Ascending aorta (tissue), 2 donors: ENCODE results near the gene CTTNBP2NL. TPM values are rescaled to one million over a fixed set of nuclear protein-coding genes. Genes with fewer than 3 reads are reported as not detected.
A peak's percentile ranks its signal among the peaks of the same experiment; 100 is the strongest.

Experiments used
- DNase-seq, 2 donors: peaks; one replicate each; pipeline ENCODE4 v3.0.0-alpha.2; 2019; ENCODE audit warnings: low spot score in 2 of 2
- H3K27ac ChIP-seq, 2 donors: fragments of 200-600 bp; sonication (generic); one replicate each; pipeline ENCODE4 v1.5.1; 2016 to 2017; ENCODE audit warnings: mild to moderate bottlenecking in 1 of 2
- H3K27me3 ChIP-seq: fragments of 200-600 bp; sonication (generic); one replicate; pipeline ENCODE4 v1.5.1; 2017
- H3K36me3 ChIP-seq, 2 donors: fragments of 200-600 bp; sonication (generic); one replicate each; pipeline ENCODE4 v1.5.1; 2016
- H3K4me1 ChIP-seq, 2 donors: fragments of 200-600 bp; sonication (generic); one replicate each; pipeline ENCODE4 v1.5.1; 2016 to 2017; ENCODE audit warnings: mild to moderate bottlenecking in 1 of 2
- H3K4me3 ChIP-seq, 2 donors: fragments of 200-600 bp; sonication (generic); one replicate each; pipeline ENCODE4 v1.5.1; 2016 to 2017; ENCODE audit warnings: mild to moderate bottlenecking in 1 of 2
- H3K9me3 ChIP-seq, 2 donors: fragments of 200-600 bp; sonication (generic); one replicate each; pipeline ENCODE4 v1.5.1; 2016
- CTCF ChIP-seq, 3 experiments: fragments of 200-600 bp in 2 of 3; fragments of 450-650 bp in 1 of 3; sonication (generic) in 2 of 3; IDR thresholded peaks; one replicate each; pipeline ENCODE4 v1.5.1; 2016 to 2019; ENCODE audit warnings: antibody characterized with exemption in 3 of 3, mild to moderate bottlenecking in 1 of 3, moderate library complexity in 1 of 3
- intact Hi-C: fragments of 100-400 bp; cut with DNase I; formaldehyde crosslinking; loops from one replicate; pipeline ENCODE4 v1.15.1; 2023
- total RNA-seq: library from RNA; depleted of rRNA; stranded (reverse); fragments of >200 nt; gene quantifications from one replicate; pipeline ENCODE4 v1.1.0, GENCODE V29; 2016

Gene CTTNBP2NL
- total RNA-seq, 1 donor from 2014 or later = 13.0 TPM

DNA sequence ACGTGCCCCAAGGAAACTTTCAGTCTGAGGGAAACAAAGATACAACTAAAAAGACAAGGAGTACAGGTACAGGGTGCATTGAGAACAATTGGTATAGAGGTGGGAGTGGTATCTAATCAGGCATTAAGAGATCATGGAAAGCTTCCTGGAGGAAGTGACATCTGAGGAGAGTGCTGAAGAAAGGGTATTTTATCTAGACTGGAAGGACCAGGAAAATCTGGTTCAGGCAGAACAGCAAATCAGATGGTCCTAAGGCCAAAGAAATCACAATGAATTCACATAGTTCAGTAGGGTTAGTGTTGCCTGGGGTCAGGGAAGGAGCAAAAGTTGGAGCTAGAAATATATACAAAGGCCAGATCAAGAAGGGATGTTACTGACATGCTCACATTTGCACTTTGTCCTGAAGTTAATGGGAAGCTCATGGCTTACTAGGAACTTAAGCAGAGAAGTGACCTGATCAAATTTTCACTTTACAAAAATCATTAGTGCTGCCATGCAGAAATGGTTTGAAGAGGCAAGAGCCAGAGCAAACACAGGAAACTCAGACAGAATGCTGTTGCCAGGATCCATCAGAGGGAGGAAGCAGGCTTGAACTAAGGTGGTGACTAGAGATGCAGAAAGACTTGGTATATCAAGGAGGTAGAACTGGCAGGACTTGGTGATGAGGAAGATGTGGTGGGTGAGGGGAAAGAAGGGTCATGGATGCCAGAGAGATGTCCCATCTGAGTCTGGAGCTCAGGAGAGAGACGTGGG lies 14.5 kb upstream of the CTTNBP2NL start:
- intact Hi-C loops = no loop called here
- Histone ChIP-seq H3K9me3 (no peaks in the 10 kb centered on the region), H3K27me3 (no peaks in the 10 kb centered on the region)

DNA sequence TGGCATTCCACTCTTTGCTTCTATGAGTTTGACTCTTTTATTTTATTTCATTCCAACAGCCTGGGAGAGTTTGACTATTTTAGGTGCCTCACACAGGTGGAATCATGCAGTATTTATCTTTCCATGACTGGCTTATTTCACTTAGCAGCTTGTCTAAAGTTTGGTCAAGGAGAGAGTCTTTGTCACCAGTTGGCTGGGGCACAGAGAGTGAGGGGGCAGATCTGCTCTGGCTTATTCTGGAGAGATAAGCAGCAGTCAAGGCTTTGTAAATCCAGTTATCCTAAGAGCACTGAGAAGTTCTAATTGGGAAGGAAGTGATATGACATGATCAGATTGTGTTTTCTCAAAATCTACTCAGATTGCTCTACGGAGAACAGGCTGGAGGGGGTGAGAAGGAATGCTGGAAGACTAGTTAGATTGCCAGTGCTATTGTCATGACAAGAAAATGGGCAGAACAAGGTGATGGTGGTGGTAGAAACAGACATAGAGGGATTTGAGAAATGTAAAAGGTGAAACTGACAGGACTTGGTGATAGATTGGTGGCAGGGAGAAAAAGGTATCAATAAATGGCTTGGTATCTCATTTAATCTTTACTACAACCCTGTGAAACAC lies 12.1 kb upstream of the CTTNBP2NL start:
- Histone ChIP-seq H3K4me1 (peaks cover 0 to under 1% of the 10 kb centered on the region in 2 donors), H3K36me3 (no peaks in the 10 kb centered on the region), H3K9me3 (no peaks in the 10 kb centered on the region), H3K4me3 (no peak overlapping the region), H3K27me3 (no peaks in the 10 kb centered on the region), H3K27ac (no peak overlapping the region)
- intact Hi-C loops = no loop called here
- TF ChIP-seq CTCF (IDR thresholded peaks at IDR 0.05) = no peak
- no peak for DNase-seq

More for the DNA sequence above, 14.5 kb upstream of the CTTNBP2NL start:
- Histone ChIP-seq H3K36me3 (no peaks in the 10 kb centered on the region), H3K27ac (no peak overlapping the region), H3K4me3 (no peak overlapping the region), H3K4me1 (no peaks in the 10 kb centered on the region)
- no peak for TF ChIP-seq CTCF (IDR thresholded peaks at IDR 0.05)
- no peak for DNase-seq

DNA sequence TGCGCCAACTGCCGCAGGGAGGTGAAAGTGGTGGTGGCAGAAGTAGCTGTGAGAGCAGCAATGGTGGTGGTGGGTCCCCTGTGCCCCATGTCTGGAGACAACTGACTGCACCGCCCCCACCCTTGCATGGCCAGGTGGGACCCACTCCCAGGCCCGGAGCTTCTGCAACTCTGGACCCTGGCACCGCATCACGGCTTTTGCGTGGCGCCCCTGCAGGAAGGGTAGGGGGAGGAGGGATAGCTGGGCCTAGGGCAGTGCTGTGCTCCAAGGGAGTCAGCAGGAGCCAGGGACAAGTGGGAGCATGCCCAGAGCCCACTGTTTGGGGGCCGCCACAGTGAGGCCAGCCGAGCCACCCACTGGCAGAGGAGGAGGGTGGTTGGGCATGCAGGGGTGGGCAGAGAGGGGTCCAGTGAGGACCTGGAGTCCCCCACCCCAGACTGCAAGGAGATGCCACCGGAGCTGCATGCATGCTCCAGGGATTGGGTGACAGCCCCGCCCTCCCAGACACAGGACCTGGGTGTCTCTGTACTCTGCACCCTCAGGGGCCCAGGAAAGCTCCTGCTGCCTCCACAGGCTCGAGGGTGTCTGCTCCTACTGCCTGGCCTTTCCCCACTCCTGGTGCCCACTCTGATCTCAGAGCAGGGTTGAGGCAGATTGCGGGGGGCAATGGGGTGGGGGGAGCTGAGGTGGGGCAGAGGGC lies 9.8 kb upstream of the CTTNBP2NL start:
- intact Hi-C loops = no loop called here

GRCh38 chr1:112386731-112387346 lies 9.2 kb upstream of the CTTNBP2NL start:
- Histone ChIP-seq H3K4me3 (no peak overlapping the region), H3K4me1 (peaks cover 0 to 14% of the 10 kb centered on the region in 2 donors), H3K36me3 (no peaks in the 10 kb centered on the region), H3K9me3 (no peaks in the 10 kb centered on the region), H3K27ac (no peak overlapping the region), H3K27me3 (no peaks in the 10 kb centered on the region)
- TF ChIP-seq CTCF (IDR thresholded peaks at IDR 0.05) = no peak
- intact Hi-C loops = no loop called here
- DNase-seq = no peak

More for the DNA sequence above, 9.8 kb upstream of the CTTNBP2NL start:
- no peak for TF ChIP-seq CTCF (IDR thresholded peaks at IDR 0.05)
- no peak for DNase-seq
- no peaks in the 10 kb centered on the region for H3K9me3 ChIP-seq
- no peak overlapping the region for H3K27ac ChIP-seq
- H3K4me1 ChIP-seq = peaks cover 0 to 9% of the 10 kb centered on the region in 2 donors
- H3K36me3 ChIP-seq = no peaks in the 10 kb centered on the region
- no peak overlapping the region for H3K4me3 ChIP-seq
- H3K27me3 ChIP-seq = no peaks in the 10 kb centered on the region

DNA sequence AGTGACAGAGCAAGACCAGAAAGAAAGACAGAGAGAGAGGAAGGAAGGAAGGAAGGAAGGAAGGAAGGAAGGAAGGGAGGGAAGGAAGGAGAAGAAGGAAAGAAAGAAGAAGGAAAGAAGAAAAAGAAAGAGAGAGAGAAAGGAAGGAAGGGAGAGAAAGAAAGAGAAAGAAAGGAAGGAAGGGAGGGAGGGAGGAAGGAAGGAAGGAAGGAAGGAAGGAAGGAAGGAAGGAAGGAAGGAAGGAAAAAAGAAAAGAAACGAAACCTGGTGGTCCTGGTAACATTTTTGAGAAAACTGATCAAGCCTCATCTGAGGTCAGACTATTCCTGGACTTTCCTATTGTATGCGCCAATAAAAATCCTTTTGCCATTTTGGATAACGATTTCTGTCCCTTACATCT lies 8.2 kb upstream of the CTTNBP2NL start:
- no peaks in the 10 kb centered on the region for H3K36me3 ChIP-seq
- TF ChIP-seq CTCF (IDR thresholded peaks at IDR 0.05) = no peak
- H3K4me3 ChIP-seq = no peak overlapping the region
- no peaks in the 10 kb centered on the region for H3K9me3 ChIP-seq
- DNase-seq = no peak
- intact Hi-C loops = no loop called here
- peaks cover 0 to 19% of the 10 kb centered on the region in 2 donors for H3K4me1 ChIP-seq
- H3K27me3 ChIP-seq = no peaks in the 10 kb centered on the region
- H3K27ac ChIP-seq = peak overlapping the region; percentile 92 to 98
